Measurements from ENCODE around the gene SLC32A1. TPM values are rescaled to one million over a fixed set of nuclear protein-coding genes. Genes with fewer than 3 reads are reported as not detected.
A peak's percentile ranks its signal among the peaks of the same experiment; 100 is the strongest.

SLC32A1 gene
- total RNA-seq, 4 donors from 2014 or later: not detected

- H3K4me1 ChIP-seq: peaks cover 14 to 34% (median 15%) of the 10 kb centered on the region in 3 donors
- peak overlapping the region; percentile 90 to 97 (median 92) for H3K27ac ChIP-seq
- peaks cover 0 to 18% (median 7%) of the 10 kb centered on the region in 3 donors for H3K36me3 ChIP-seq
- no peaks in the 10 kb centered on the region for H3K9me3 ChIP-seq
- intact Hi-C loops (cut with DNase I): no loop called here
- no peak for TF ChIP-seq POLR2A (IDR thresholded peaks at IDR 0.05)
- TF ChIP-seq, protein P1, sequence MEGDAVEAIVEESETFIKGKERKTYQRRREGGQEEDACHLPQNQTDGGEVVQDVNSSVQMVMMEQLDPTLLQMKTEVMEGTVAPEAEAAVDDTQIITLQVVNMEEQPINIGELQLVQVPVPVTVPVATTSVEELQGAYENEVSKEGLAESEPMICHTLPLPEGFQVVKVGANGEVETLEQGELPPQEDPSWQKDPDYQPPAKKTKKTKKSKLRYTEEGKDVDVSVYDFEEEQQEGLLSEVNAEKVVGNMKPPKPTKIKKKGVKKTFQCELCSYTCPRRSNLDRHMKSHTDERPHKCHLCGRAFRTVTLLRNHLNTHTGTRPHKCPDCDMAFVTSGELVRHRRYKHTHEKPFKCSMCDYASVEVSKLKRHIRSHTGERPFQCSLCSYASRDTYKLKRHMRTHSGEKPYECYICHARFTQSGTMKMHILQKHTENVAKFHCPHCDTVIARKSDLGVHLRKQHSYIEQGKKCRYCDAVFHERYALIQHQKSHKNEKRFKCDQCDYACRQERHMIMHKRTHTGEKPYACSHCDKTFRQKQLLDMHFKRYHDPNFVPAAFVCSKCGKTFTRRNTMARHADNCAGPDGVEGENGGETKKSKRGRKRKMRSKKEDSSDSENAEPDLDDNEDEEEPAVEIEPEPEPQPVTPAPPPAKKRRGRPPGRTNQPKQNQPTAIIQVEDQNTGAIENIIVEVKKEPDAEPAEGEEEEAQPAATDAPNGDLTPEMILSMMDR (IDR thresholded peaks at IDR 0.05): no peak
- WGBS, 2 donors: 16 to 18% methylated on average over 32 to 39 of the region's 39 CpGs
- H3K4me3 ChIP-seq: peak overlapping the region; percentile 65 to 96 (median 78)
- H3K27me3 ChIP-seq: peaks cover 0 to 16% (median 0%) of the 10 kb centered on the region in 4 donors
- DNase-seq: no peak
Measured at GRCh38 chr20:38747495-38748096, 23.3 kb downstream of the SLC32A1 start.

- Histone ChIP-seq H3K27me3 (peaks cover 0 to 9% (median 0%) of the 10 kb centered on the region in 4 donors), H3K4me1 (peaks cover 14 to 34% (median 15%) of the 10 kb centered on the region in 3 donors), H3K9me3 (no peaks in the 10 kb centered on the region), H3K4me3 (peak within 1 kb of the TSS; percentile 65 to 96 (median 78)), H3K36me3 (peaks cover 0 to 25% (median 9%) of the 10 kb centered on the region in 3 donors), H3K27ac (peak within 1 kb of the TSS; percentile 90 to 97 (median 92))
- WGBS, 2 donors: 0 to 1% methylated on average over 21 to 35 of the region's 84 CpGs
- peak; percentile 77 for DNase-seq
- TF ChIP-seq POLR2A (IDR thresholded peaks at IDR 0.05): peak in 2 of 4 donors; percentile 57 to 71
- TF ChIP-seq, protein P1 (IDR thresholded peaks at IDR 0.05): no peak
- intact Hi-C loops (cut with DNase I): no loop called here
Measured at GRCh38 chr20:38748097-38748860, 24.0 kb downstream of the SLC32A1 start, which contains the start of gene ACTR5. Gene ACTR5 (plus strand): TSS chr20:38748460. CDS start chr20:38748479, 19 bp downstream.

GRCh38 chr20:38748861-38749149 is 24.5 kb downstream of the SLC32A1 start:
- no peaks in the 10 kb centered on the region for H3K9me3 ChIP-seq
- H3K27me3 ChIP-seq: peaks cover 0 to 4% (median 0%) of the 10 kb centered on the region in 4 donors
- peak overlapping the region; percentile 90 to 97 (median 92) for H3K27ac ChIP-seq
- no peak for DNase-seq
- H3K36me3 ChIP-seq: peaks cover 0 to 30% (median 9%) of the 10 kb centered on the region in 3 donors
- TF ChIP-seq POLR2A (IDR thresholded peaks at IDR 0.05): no peak
- TF ChIP-seq, protein P1 (IDR thresholded peaks at IDR 0.05): no peak
- peak overlapping the region; percentile 65 to 96 (median 78) for H3K4me3 ChIP-seq
- 0% methylated on average over 1 to 9 of the region's 10 CpGs for WGBS, 2 donors
- intact Hi-C loops (cut with DNase I): no loop called here
- peaks cover 14 to 34% (median 15%) of the 10 kb centered on the region in 3 donors for H3K4me1 ChIP-seq

DNA sequence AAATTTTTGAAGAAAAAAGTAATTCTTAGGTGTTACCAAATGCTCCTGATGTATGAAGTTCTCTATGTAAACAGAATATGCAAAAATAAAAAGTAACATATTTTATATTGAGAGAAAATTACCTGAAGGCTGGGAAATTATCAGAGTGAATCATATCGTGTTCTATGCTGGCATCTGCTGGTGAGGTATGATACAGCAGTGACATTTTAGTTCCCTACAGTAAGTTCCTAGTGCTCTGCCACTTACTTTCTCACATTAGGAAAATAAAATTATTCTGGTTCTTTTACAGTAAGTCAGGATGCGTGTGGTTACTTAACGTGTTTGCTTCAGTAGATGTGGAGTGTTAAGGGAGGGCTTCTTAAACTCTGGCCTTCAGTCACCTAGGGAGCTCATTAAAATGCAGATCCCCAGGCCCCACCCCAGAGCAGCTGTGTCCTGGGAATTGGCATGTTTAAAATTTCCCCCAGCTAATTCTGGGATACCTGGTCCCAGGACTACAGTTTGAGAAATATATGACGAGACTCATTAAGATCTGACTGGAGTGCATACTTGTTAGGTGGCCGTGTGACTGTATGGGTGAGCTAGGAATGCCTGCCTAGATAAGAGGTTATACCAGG is 27.2 kb downstream of the SLC32A1 start:
- no peak overlapping the region for H3K27ac ChIP-seq
- DNase-seq: no peak
- no peaks in the 10 kb centered on the region for H3K9me3 ChIP-seq
- no peak for TF ChIP-seq POLR2A (IDR thresholded peaks at IDR 0.05)
- TF ChIP-seq, protein P1 (IDR thresholded peaks at IDR 0.05): peak; percentile 38 to 72 (median 52)
- WGBS, 2 donors: 51 to 60% methylated on average over 5 of the region's 5 CpGs
- H3K4me3 ChIP-seq: no peak overlapping the region
- no peaks in the 10 kb centered on the region for H3K27me3 ChIP-seq
- peaks cover 6 to 57% (median 26%) of the 10 kb centered on the region in 3 donors for H3K36me3 ChIP-seq
- H3K4me1 ChIP-seq: peaks cover 14 to 34% (median 15%) of the 10 kb centered on the region in 3 donors
- intact Hi-C loops (cut with DNase I): no loop called here
